Stimulated activated naive CD8-positive, alpha-beta T cell treated with anti-CD3 and anti-CD28 coated beads, Interleukin-15, Interleukin-2, amounts not matched to agents 100 ng/mL and 50 ng/mL, for 24 hours (primary cell): ENCODE results near the gene KREMEN2.

Experiments
- H3K27ac Mint-ChIP-seq: one replicate; pipeline ENCODE4 v1.8.0; 2021; ENCODE audit warnings: mild to moderate bottlenecking, mixed read lengths
- H3K27me3 Mint-ChIP-seq: one replicate; pipeline ENCODE4 v1.8.0; 2021; ENCODE audit warnings: mixed read lengths
- H3K36me3 Mint-ChIP-seq: one replicate; pipeline ENCODE4 v1.8.0; 2021; ENCODE audit warnings: low read depth, mixed read lengths
- H3K4me1 Mint-ChIP-seq: one replicate; pipeline ENCODE4 v1.8.0; 2021; ENCODE audit warnings: low read depth, mixed read lengths
- H3K4me3 Mint-ChIP-seq: one replicate; pipeline ENCODE4 v1.8.0; 2021; ENCODE audit warnings: mild to moderate bottlenecking, mixed read lengths
- H3K9me3 Mint-ChIP-seq: one replicate; pipeline ENCODE4 v1.8.0; 2021; ENCODE audit warnings: mixed read lengths

The KREMEN2 gene

DNA sequence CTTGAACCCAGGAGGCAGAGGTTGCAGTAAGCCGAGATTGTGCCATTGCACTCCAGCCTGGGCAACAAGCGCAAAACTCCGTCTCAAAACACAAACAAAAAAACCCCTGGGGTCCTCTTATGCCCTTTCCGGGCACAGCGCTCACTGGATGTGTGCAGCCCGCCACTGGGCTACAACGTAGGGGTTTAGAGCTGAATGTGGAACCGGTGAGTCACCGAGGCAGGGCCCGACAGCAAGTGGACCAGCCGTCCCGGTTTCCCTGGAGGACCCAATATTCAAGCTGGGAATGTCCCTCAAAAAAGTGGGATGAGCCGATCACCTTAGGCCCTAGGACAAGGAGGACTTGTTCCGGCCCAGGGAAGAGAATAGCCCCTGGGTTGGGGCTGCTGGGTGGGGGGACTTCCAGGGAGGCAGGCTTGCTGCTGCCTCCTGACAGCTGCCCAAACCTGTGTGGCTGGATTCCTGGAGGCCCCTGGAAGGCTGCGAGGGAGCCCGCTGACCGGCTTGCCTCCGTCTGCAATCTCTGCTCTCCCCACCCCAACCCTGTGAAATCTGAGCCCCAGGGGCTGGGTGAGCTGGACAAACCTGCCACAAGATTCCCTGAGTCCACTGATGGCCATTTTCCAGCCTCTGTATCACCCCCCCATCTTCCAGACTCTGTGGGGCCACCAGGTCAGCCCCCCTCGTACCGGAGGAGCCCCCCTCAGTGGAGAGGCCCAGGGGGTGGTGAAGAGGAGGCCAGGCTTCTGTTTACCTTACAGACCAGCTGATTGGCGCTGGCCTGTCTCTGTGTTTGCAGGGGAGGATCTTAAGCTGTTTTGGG lies 45.7 kb downstream of the KREMEN2 start:
- Mint-ChIP-seq H3K4me1 (peaks cover 27% of the 10 kb centered on the region), H3K4me3 (no peak overlapping the region)

DNA sequence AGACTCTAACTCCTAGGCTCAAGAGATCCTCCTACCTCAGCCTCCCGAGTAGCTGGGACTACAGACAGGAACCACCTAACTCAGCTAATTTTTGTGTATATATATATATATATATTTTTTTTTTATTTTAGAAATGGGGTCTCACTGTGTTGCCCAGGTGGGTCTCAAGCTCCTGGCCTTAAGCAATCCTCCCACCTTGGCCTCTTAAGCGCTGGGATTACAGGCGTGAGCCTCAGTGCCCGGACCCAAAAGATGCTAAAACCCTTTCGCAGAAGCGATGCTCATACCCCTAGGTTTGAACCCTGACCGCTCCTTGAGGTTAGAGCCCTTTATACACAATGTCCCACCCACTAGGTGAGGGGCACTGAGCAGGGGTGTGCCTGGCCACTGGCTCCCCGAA lies 46.4 kb downstream of the KREMEN2 start:
- no peak overlapping the region for H3K4me3 Mint-ChIP-seq
- H3K27me3 Mint-ChIP-seq, result peaks cover 12% of the 10 kb centered on the region
- H3K27ac Mint-ChIP-seq, result no peak overlapping the region
- no peaks in the 10 kb centered on the region for H3K36me3 Mint-ChIP-seq
- H3K4me1 Mint-ChIP-seq, result peaks cover 25% of the 10 kb centered on the region
- no peaks in the 10 kb centered on the region for H3K9me3 Mint-ChIP-seq

More for the DNA sequence above, 45.7 kb downstream of the KREMEN2 start:
- Mint-ChIP-seq H3K27me3 (peaks cover 13% of the 10 kb centered on the region), H3K9me3 (no peaks in the 10 kb centered on the region), H3K36me3 (no peaks in the 10 kb centered on the region), H3K27ac (no peak overlapping the region)

DNA sequence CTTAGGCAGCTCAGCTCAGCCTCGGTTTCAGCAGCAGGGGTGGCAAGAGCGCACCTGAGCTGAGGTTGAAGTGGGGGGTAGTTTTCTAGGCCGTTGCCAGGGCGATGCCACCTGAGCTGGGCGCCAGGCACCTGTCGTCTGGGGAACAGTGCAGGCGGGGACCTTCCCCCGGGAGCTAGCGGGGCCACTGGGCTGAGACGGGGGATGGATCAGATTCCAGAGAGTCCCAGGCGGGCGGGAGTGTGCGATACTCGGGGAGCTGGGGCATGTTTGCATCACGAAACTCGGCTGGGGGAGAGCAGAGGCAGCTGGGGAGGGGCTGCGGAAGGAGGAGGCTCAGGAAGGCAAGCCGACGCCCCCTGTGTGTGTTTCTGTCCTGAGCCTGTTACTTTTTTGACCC lies 48.2 kb downstream of the KREMEN2 start:
- H3K27ac Mint-ChIP-seq, result no peak overlapping the region
- H3K27me3 Mint-ChIP-seq, result peaks cover 12% of the 10 kb centered on the region
- H3K9me3 Mint-ChIP-seq, result no peaks in the 10 kb centered on the region
- H3K4me3 Mint-ChIP-seq, result no peak overlapping the region
- peaks cover 18% of the 10 kb centered on the region for H3K4me1 Mint-ChIP-seq
- H3K36me3 Mint-ChIP-seq, result no peaks in the 10 kb centered on the region

DNA sequence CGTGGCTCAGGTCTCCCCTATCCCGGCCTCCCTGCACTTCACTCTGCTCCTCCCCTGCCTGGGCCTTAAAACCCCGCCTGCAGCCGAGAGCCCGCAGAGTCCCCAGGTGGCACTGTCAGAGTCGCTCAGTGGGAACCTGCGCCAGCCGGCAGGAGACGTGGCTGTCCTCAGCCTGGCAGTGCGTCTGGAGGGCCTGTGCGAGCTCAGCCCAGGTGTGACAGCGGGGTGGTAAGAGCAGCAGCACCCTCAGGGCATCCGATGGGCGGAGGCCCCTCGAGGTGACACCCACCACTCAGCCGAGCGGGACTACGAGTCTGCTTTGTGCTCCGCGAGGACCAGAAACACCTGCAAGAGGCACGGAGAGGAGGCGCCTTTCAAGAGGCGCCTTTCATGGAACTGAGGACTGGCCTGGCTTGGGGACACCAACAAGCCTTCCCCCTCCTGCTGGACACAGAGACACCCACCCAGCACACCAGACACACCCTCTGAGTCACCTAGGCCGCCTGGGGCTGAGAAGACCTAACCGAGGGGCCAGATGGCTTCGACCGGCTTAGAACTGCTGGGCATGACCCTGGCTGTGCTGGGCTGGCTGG lies 48.8 kb downstream of the KREMEN2 start, which contains the start of gene CLDN9:
CLDN9 (plus strand) TSS at position 96 of the 593 bp plus-strand sequence; CDS start at position 536, 440 bp downstream.
- Mint-ChIP-seq H3K36me3 (no peaks in the 10 kb centered on the region), H3K4me1 (peaks cover 11% of the 10 kb centered on the region), H3K27me3 (peaks cover 11% of the 10 kb centered on the region), H3K27ac (no peak within 1 kb of the TSS), H3K4me3 (no peak within 1 kb of the TSS), H3K9me3 (no peaks in the 10 kb centered on the region)

DNA sequence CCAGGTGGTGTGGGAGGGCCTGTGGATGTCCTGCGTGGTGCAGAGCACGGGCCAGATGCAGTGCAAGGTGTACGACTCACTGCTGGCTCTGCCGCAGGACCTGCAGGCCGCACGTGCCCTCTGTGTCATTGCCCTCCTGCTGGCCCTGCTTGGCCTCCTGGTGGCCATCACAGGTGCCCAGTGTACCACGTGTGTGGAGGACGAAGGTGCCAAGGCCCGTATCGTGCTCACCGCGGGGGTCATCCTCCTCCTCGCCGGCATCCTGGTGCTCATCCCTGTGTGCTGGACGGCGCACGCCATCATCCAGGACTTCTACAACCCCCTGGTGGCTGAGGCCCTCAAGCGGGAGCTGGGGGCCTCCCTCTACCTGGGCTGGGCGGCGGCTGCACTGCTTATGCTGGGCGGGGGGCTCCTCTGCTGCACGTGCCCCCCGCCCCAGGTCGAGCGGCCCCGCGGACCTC lies 49.4 kb downstream of the KREMEN2 start:
- Mint-ChIP-seq H3K36me3 (no peaks in the 10 kb centered on the region), H3K9me3 (no peaks in the 10 kb centered on the region), H3K4me3 (no peak overlapping the region), H3K4me1 (peaks cover 11% of the 10 kb centered on the region), H3K27me3 (peaks cover 9% of the 10 kb centered on the region), H3K27ac (no peak overlapping the region)

DNA sequence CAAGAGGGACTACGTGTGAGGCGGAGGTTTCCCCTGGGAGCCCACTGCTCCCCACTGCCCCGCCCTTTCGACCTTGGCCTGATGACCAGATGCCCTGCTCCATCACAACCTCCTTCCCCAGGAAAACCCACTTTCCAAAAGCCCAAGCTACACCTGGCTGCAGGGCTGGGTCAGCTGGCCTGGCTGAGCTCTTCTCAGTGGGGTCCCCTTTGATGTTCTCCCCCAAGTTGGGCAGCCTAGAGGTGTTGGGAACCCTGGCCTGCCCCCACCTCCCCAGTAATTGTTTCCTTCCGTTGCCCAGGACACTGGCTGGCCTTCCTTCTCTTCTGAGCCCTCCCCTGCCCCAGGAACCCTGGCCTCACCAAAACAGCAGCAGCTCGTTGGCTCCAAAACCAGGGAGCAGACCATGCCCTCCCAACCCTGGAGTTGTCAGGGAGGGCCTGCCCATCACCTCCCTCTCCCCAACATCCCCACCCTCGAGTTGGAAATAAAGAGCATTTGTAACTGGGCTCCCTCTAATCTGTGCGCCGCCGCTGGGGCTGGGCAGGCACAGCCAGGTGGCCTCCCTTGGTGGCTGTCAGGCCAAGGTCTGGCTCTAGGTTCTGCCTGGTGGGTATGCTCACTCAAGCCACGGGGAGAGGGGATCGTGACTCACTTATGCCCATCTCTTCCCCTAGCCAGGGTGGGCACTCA lies 50.1 kb downstream of the KREMEN2 start:
- no peaks in the 10 kb centered on the region for H3K36me3 Mint-ChIP-seq
- peaks cover 8% of the 10 kb centered on the region for H3K4me1 Mint-ChIP-seq
- no peaks in the 10 kb centered on the region for H3K9me3 Mint-ChIP-seq
- H3K27me3 Mint-ChIP-seq, result peaks cover 9% of the 10 kb centered on the region
- no peak overlapping the region for H3K4me3 Mint-ChIP-seq
- H3K27ac Mint-ChIP-seq, result no peak overlapping the region

DNA sequence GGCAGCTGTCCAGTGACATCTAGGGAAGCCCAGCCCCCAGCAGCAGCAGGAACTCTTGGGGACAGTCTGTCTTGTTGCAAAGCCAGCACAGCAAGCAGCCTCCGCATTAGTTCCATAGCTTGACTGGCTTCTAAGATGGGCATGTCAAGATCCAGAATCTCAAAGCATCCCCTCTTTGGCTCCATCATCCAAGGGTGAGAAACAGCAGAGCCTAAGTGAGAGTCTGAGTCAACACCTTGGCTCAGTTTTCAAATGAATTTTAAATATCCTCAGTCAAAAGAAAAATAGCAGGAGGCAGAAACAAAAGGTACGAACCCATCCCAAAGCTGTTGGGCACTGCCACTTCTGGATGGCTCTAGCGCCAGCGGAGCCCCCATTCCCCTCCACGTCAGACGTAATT lies 50.9 kb downstream of the KREMEN2 start:
- peaks cover 9% of the 10 kb centered on the region for H3K27me3 Mint-ChIP-seq
- no peak overlapping the region for H3K4me3 Mint-ChIP-seq

DNA sequence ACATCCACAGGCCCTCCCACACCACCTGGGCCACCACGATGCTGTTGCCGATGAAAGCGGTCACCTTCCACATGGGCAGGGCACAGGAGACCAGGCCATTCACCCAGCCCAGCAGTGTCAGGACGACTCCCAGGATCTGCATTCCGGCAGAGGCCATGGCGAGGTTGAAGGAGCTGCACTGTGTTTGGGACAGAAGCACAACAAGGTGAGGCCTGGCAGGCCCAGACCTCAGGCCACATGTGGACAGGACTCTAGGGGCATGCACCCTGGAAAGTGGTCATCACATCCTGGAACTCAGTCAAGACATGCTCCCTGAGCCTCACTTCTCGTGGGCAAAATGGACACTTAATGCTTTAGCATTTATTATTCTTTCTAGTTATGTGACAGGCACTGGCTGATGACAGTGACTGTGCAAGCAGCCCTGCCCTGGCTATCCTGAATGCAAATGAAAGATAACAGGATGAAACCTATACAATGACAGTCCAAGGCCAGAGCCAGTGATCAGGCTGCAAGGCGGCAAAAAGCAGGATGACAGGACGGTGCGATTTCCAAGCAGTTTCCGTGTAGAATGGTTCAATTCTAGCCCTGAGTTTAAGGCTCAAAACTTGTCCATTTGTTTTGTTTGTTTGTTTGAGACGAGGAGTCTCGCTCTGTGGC lies 51.9 kb downstream of the KREMEN2 start:
- peaks cover 21% of the 10 kb centered on the region for H3K4me1 Mint-ChIP-seq
- H3K9me3 Mint-ChIP-seq, result no peaks in the 10 kb centered on the region
- H3K27ac Mint-ChIP-seq, result no peak overlapping the region
- no peak overlapping the region for H3K4me3 Mint-ChIP-seq
- H3K36me3 Mint-ChIP-seq, result no peaks in the 10 kb centered on the region
- H3K27me3 Mint-ChIP-seq, result peaks cover 9% of the 10 kb centered on the region

More for the DNA sequence above, 50.9 kb downstream of the KREMEN2 start:
- H3K9me3 Mint-ChIP-seq, result no peaks in the 10 kb centered on the region
- H3K27ac Mint-ChIP-seq, result no peak overlapping the region
- no peaks in the 10 kb centered on the region for H3K36me3 Mint-ChIP-seq
- H3K4me1 Mint-ChIP-seq, result peaks cover 15% of the 10 kb centered on the region

DNA sequence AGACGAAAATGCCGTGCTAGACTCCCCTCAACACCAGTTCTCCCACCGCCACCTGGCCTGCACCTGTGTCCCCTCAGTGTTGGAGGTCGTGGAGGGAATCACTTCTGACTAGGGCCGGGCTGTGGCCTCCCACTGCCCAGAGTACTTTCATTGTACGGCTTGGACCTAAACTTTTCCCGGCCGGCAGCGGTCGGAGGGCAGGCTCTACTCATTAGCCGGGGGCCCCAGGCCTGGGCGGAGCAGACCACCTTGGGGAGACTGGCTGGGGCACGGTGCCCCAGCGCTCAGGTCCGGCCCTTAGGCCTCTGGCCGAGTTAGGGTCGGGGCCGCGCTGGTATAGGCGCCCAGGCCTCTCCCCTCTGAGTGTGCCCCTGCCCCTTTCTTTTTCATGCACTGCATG lies 53.3 kb downstream of the KREMEN2 start:
- Mint-ChIP-seq H3K27ac (no peak overlapping the region), H3K4me1 (peaks cover 34% of the 10 kb centered on the region), H3K9me3 (no peaks in the 10 kb centered on the region), H3K27me3 (peaks cover 3% of the 10 kb centered on the region), H3K36me3 (no peaks in the 10 kb centered on the region), H3K4me3 (no peak overlapping the region)
